ENCODE measurements around the gene DLGAP4. TPM values are rescaled to one million over a fixed set of nuclear protein-coding genes. Genes with fewer than 3 reads are reported as not detected.
A peak's percentile ranks its signal among the peaks of the same experiment; 100 is the strongest.

The DLGAP4 gene
- total and polyA plus RNA-seq, 2 of the 13 experiments (the other 11 are each of a cell fraction or from before 2014, with no cell fraction given) = 15.2 to 26.7 TPM

- TF ChIP-seq NFIC (IDR thresholded peaks at IDR 0.05; ENCODE audit: low read length) = peak; percentile 27; the same call in 1 of the 2 replicates
- TF ChIP-seq THAP11 (CRISPR knock-in tag; IDR thresholded peaks at IDR 0.05) = no peak
- TF ChIP-seq JUN (CRISPR knock-in tag; IDR thresholded peaks at IDR 0.05) = 0 out of 2 replicates have a peak, but pooled peaks have one; percentile 18
- TF ChIP-seq TCF7 (IDR thresholded peaks at IDR 0.05; ENCODE audit: low read depth) = no peak
- no peak for TF ChIP-seq CHCHD3 (CRISPR knock-in tag; IDR thresholded peaks at IDR 0.05)
- TF ChIP-seq EP300 (IDR thresholded peaks at IDR 0.05; ENCODE audit: low read depth in 2 of 2, low read length in 2 of 2) = no peak
- TF ChIP-seq EP300 (CRISPR knock-in tag; IDR thresholded peaks at IDR 0.05; ENCODE audit: borderline replicate concordance) = no peak
These were observed 161.2 kb downstream of the DLGAP4 start (continued) for GRCh38 chr20:36467076-36467999.

- in situ Hi-C loops (cut with HindIII; ENCODE audit: extremely low pct_ligation_motif_present, low pct_unique_long_range_greater_than_20kb) = no loop called here
- POLR2A ChIA-PET = interaction anchor here (2.1 kb wide), 1 partner anchor 13 kb away, joined by 4 read pairs; no protein-coding TSS in a partner anchor
- H3K9me3 ChIP-seq (ENCODE audit: low read length) = no peaks in the 10 kb centered on the region
- DNase-seq (ENCODE audit: low spot score) = peak; percentile 85
- H3K4me1 ChIP-seq (ENCODE audit: insufficient read depth, low read length) = peaks cover 100% of the 10 kb centered on the region
- CTCF ChIA-PET (ENCODE audit: low intra/inter-chr PET ratio, low total read pairs) = no interaction called here
- intact Hi-C loops (cut with micrococcal nuclease; ENCODE audit: unreplicated experiment) = loop anchor here (1.0 to 10.0 kb wide), 2 partner anchors 106 to 137 kb away; partner anchors contain the start of genes RAB5IF and TGIF2
- H3K27me3 ChIP-seq (ENCODE audit: control insufficient read depth in 1 of 2, insufficient read depth in 2 of 2, low read length in 2 of 2) = no peaks in the 10 kb centered on the region
- 31% methylated on average over 10 of the region's 10 CpGs for WGBS (ENCODE audit: low lambda C conversion rate)
- H3K27ac ChIP-seq (ENCODE audit: extremely low read length, insufficient read depth, low read length) = peak overlapping the region; percentile 79
- no TSS peak for BruUV-seq (replicated peaks)
- H3K79me2 ChIP-seq (ENCODE audit: insufficient read depth, low read length) = peaks cover 61% of the 10 kb centered on the region
- H2AFZ ChIP-seq (ENCODE audit: low read length) = no peak overlapping the region
- H4K20me1 ChIP-seq (ENCODE audit: insufficient read depth, low read length) = peaks cover 38% of the 10 kb centered on the region
- peaks cover 0 to 4% of the 10 kb centered on the region in 2 experiments; a peak in 2 of 5 replicates for H3K36me3 ChIP-seq (replicated peaks in 1 of 2; ENCODE audit: control insufficient read depth in 1 of 2, insufficient read depth in 2 of 2, low read length in 2 of 2)
- H3K9ac ChIP-seq (ENCODE audit: insufficient read depth, low read depth, low read length) = peak overlapping the region; percentile 46
- peak; percentile 84 for FAIRE-seq
- peak overlapping the region; percentile 76 for H3K4me2 ChIP-seq (ENCODE audit: low read depth, low read length)
- peak; percentile 85 for ATAC-seq
- H3K4me3 ChIP-seq (replicated peaks in 1 of 3; ENCODE audit: insufficient read depth in 1 of 3, low read depth in 2 of 3, low read length in 3 of 3) = peak overlapping the region in 2 of 3 experiments; percentile 9 to 36; a peak in 3 of 6 replicates
- TF ChIP-seq TFAP4 (IDR thresholded peaks at IDR 0.05; ENCODE audit: borderline replicate concordance, low read depth) (peak; percentile 35; the same call in 1 of the 2 replicates), PHF20 (CRISPR knock-in tag; IDR thresholded peaks at IDR 0.05) (peak; percentile 59; the same call in 1 of the 2 replicates), THAP9 (CRISPR knock-in tag; IDR thresholded peaks at IDR 0.05; ENCODE audit: borderline replicate concordance) (peak; percentile 33; the same call in 1 of the 2 replicates), EP300 (IDR thresholded peaks at IDR 0.05; ENCODE audit: low read depth in 2 of 2, low read length in 2 of 2) (peak; percentile 31 to 56; a peak in 3 of 4 replicates), EP300 (CRISPR knock-in tag; IDR thresholded peaks at IDR 0.05; ENCODE audit: borderline replicate concordance) (peak; percentile 79), GABPB1 (CRISPR knock-in tag; IDR thresholded peaks at IDR 0.05) (peak; percentile 58; the same call in 1 of the 2 replicates), SIX4 (CRISPR knock-in tag; IDR thresholded peaks at IDR 0.05) (peak; percentile 61; the same call in 1 of the 2 replicates), ZNF616 (CRISPR knock-in tag; IDR thresholded peaks at IDR 0.05; ENCODE audit: low read depth) (peak; percentile 81; the same call in 1 of the 2 replicates), ZNF234 (CRISPR knock-in tag; conservative IDR thresholded peaks at IDR 0.05) (no peak), TMF1 (CRISPR knock-in tag; IDR thresholded peaks at IDR 0.05; ENCODE audit: low read depth) (no peak; the same call in 1 of the 2 replicates), CBFB (CRISPR knock-in tag; IDR thresholded peaks at IDR 0.05) (peak; percentile 14; the same call in 1 of the 2 replicates)
These were observed 162.2 kb downstream of the DLGAP4 start for GRCh38 chr20:36468149-36469000.

Measured in HepG2 (cell line).